ENCODE data around the gene ZAP70. TPM values are rescaled to one million over a fixed set of nuclear protein-coding genes. Genes with fewer than 3 reads are reported as not detected.

ZAP70 gene
- total RNA-seq, 1 experiment from 2014 or later = not detected

- Histone ChIP-seq H3K36me3 (ENCODE audit: insufficient read depth, low read length, poor library complexity, severe bottlenecking) (no peaks in the 10 kb centered on the region), H3K4me1 (ENCODE audit: insufficient read depth, low read length, poor library complexity, severe bottlenecking) (peaks cover 17% of the 10 kb centered on the region), H3K4me3 (ENCODE audit: low read depth, low read length, poor library complexity, severe bottlenecking) (no peak overlapping the region), H3K27me3 (replicated peaks; ENCODE audit: insufficient read depth, low read depth, low read length, poor library complexity) (no peaks in the 10 kb centered on the region), H3K27ac (ENCODE audit: low read depth, low read length, poor library complexity, severe bottlenecking) (no peak overlapping the region), H3K9me3 (ENCODE audit: low read depth, low read length, poor library complexity, severe bottlenecking) (no peaks in the 10 kb centered on the region)
- DNase-seq (ENCODE audit: low spot score) = peak; percentile 82
- ChIA-PET CTCF (interaction anchor here (0.7 to 2.0 kb wide), 6 partner anchors 9 to 685 kb away, joined by 4 to 11 read pairs (median 7); partner anchors contain the start of genes ACTR1B and ANKRD36B), POLR2A (ENCODE audit: low non-redundant PET) (no interaction called here)
- intact Hi-C loops (cut with micrococcal nuclease; ENCODE audit: unreplicated experiment) = loop anchor here (5.0 kb wide), 1 partner anchor 687 kb away; no protein-coding TSS in a partner anchor
- no TSS peak for BruUV-seq (replicated peaks)
- no peak for TF ChIP-seq EZH2 (IDR thresholded peaks at IDR 0.05; ENCODE audit: borderline replicate concordance, low read depth, low read length, poor library complexity, severe bottlenecking)
- TF ChIP-seq CTCF (conservative IDR thresholded peaks at IDR 0.05; ENCODE audit: low read depth, low read length) = peak; percentile 64
Observed at GRCh38 chr2:97699765-97700444, 13.5 kb upstream of the ZAP70 start.

- Histone ChIP-seq H3K27ac (ENCODE audit: low read depth, low read length, poor library complexity, severe bottlenecking) (no peak overlapping the region), H3K9me3 (ENCODE audit: low read depth, low read length, poor library complexity, severe bottlenecking) (no peaks in the 10 kb centered on the region), H3K4me3 (ENCODE audit: low read depth, low read length, poor library complexity, severe bottlenecking) (no peak overlapping the region), H3K4me1 (ENCODE audit: insufficient read depth, low read length, poor library complexity, severe bottlenecking) (peaks cover 17% of the 10 kb centered on the region), H3K36me3 (ENCODE audit: insufficient read depth, low read length, poor library complexity, severe bottlenecking) (no peaks in the 10 kb centered on the region), H3K27me3 (replicated peaks; ENCODE audit: insufficient read depth, low read depth, low read length, poor library complexity) (no peaks in the 10 kb centered on the region)
- intact Hi-C loops (cut with micrococcal nuclease; ENCODE audit: unreplicated experiment) = loop anchor here (5.0 kb wide), 1 partner anchor 686 kb away; no protein-coding TSS in a partner anchor
- POLR2A ChIA-PET (ENCODE audit: low non-redundant PET) = no interaction called here
- CTCF ChIA-PET = interaction anchor here (2.0 kb wide), 1 partner anchor 10 kb away, joined by 8 read pairs; no protein-coding TSS in a partner anchor
- TF ChIP-seq EZH2 (IDR thresholded peaks at IDR 0.05; ENCODE audit: borderline replicate concordance, low read depth, low read length, poor library complexity, severe bottlenecking) (no peak), CTCF (conservative IDR thresholded peaks at IDR 0.05; ENCODE audit: low read depth, low read length) (no peak)
- no TSS peak for BruUV-seq (replicated peaks)
- DNase-seq (ENCODE audit: low spot score) = no peak
Observed at GRCh38 chr2:97701186-97701585, 12.2 kb upstream of the ZAP70 start.

- intact Hi-C loops (cut with micrococcal nuclease; ENCODE audit: unreplicated experiment) = loop anchor here (5.0 kb wide), 1 partner anchor 685 kb away; no protein-coding TSS in a partner anchor
- Histone ChIP-seq H3K4me1 (ENCODE audit: insufficient read depth, low read length, poor library complexity, severe bottlenecking) (peaks cover 17% of the 10 kb centered on the region), H3K4me3 (ENCODE audit: low read depth, low read length, poor library complexity, severe bottlenecking) (no peak overlapping the region), H3K27me3 (replicated peaks; ENCODE audit: insufficient read depth, low read depth, low read length, poor library complexity) (no peaks in the 10 kb centered on the region), H3K9me3 (ENCODE audit: low read depth, low read length, poor library complexity, severe bottlenecking) (no peaks in the 10 kb centered on the region), H3K36me3 (ENCODE audit: insufficient read depth, low read length, poor library complexity, severe bottlenecking) (no peaks in the 10 kb centered on the region), H3K27ac (ENCODE audit: low read depth, low read length, poor library complexity, severe bottlenecking) (peak overlapping the region; percentile 44)
- POLR2A ChIA-PET (ENCODE audit: low non-redundant PET) = no interaction called here
- DNase-seq (ENCODE audit: low spot score) = no peak
- CTCF ChIA-PET = no interaction called here
- no TSS peak for BruUV-seq (replicated peaks)
- no peak for TF ChIP-seq CTCF (conservative IDR thresholded peaks at IDR 0.05; ENCODE audit: low read depth, low read length)
- no peak for TF ChIP-seq EZH2 (IDR thresholded peaks at IDR 0.05; ENCODE audit: borderline replicate concordance, low read depth, low read length, poor library complexity, severe bottlenecking)
Observed at GRCh38 chr2:97701851-97702465, 11.4 kb upstream of the ZAP70 start.

Measured in A673 (cell line).